Measurements from ENCODE around the gene PCNX1.
"Not testable (repeated sequence)": the region's sequence is repeated elsewhere in the genome, so short reads cannot be mapped to it uniquely, and the experiment has no call there.

The PCNX1 gene

DNA sequence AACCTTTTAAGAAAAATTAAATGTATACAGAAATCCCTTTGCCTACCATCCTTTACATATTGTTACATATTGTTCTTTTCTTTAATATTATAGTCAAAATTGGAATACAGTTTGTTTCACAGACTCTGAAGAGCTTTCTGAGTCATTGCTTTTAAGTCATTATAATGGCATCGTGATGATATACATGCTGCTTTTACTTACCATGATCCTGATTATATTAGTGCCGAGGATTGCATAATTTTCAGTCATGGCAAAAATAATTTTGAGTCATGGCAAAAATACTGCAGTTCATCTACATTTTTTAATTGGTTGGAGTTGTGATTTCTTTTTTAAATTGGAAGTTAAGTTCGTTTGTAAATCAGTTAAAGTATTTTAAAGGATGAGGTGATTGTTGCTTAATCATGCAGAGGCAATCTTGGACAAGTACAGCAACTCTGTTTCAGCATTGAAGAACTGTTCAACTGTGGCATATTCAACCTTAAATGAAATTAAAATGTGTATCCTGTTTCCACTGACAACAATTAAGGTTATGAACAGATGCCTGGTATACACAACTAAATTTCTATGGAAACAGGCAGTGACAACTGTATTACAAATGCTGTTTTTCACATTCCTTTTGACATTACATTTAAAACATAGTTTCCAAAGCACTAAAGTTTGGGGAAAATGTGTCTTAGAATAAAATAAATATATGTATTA is 142.3 kb downstream of the PCNX1 start:
- H3K9ac ChIP-seq (ENCODE audit: low read depth, low read length) = no peak overlapping the region
- H3K4me1 ChIP-seq (ENCODE audit: control insufficient read depth, insufficient read depth, low read length) = no peaks in the 10 kb centered on the region
- H3K9me3 ChIP-seq (ENCODE audit: control insufficient read depth, insufficient read depth, low read length) = no peaks in the 10 kb centered on the region
- H3K36me3 ChIP-seq (ENCODE audit: control insufficient read depth, insufficient read depth, low read length) = no peaks in the 10 kb centered on the region
- H3K4me3 ChIP-seq (ENCODE audit: low read depth, low read length) = no peak overlapping the region
- H3K27me3 ChIP-seq (ENCODE audit: control insufficient read depth, insufficient read depth, low read length) = no peaks in the 10 kb centered on the region

DNA sequence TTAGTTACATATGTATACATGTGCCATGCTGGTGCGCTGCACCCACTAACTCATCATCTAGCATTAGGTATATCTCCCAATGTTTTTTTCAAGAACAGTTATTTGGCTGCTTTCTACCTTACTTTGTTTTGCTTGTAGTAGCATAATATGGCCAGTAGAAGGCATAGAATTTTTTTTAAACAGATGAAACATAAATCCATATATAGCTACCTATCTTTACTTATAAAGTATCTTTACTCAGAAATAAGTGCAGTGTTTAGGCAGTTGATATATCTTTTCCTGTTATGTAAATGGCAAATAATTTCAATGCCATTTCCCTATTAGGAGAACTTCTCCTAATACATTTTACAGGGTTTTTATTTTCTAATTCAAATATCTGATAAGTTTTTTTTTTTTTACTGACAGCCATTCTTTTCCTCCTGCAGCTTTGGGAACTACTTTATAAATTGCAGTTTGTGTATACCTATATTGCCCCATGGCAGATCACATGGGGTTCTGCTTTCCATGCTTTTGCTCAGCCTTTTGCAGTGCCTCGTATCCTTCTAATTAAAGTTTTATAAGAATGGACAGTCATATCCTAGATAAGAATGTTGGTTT is 143.1 kb downstream of the PCNX1 start:
- no peak overlapping the region for H3K9ac ChIP-seq (ENCODE audit: low read depth, low read length)
- no peaks in the 10 kb centered on the region for H3K27me3 ChIP-seq (ENCODE audit: control insufficient read depth, insufficient read depth, low read length)
- no peaks in the 10 kb centered on the region for H3K9me3 ChIP-seq (ENCODE audit: control insufficient read depth, insufficient read depth, low read length)
- no peaks in the 10 kb centered on the region for H3K36me3 ChIP-seq (ENCODE audit: control insufficient read depth, insufficient read depth, low read length)
- no peak overlapping the region for H3K4me3 ChIP-seq (ENCODE audit: low read depth, low read length)
- no peaks in the 10 kb centered on the region for H3K4me1 ChIP-seq (ENCODE audit: control insufficient read depth, insufficient read depth, low read length)

DNA sequence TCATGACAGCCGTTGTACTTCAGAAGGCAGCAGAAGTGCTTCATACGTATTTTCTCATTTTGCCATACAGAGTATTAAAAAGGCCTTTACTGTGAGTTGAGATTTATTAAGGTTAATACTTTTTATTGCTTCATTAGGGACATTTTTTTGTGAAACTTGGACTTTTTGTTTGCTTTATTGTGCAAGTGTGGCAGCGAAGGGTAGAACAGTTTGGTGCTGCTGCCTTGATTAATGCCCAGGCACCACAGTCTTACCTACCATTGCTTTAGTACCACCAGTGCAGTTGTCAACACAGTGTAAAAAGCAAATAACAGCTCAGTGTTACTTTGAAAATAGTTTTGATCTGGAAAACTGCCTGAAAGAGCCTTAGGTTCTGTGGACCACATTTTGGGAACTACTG is 147.4 kb downstream of the PCNX1 start:
- H3K4me3 ChIP-seq (ENCODE audit: low read depth, low read length) = no peak overlapping the region
- H3K27me3 ChIP-seq (ENCODE audit: control insufficient read depth, insufficient read depth, low read length) = no peaks in the 10 kb centered on the region
- H3K9me3 ChIP-seq (ENCODE audit: control insufficient read depth, insufficient read depth, low read length) = no peaks in the 10 kb centered on the region
- no peaks in the 10 kb centered on the region for H3K4me1 ChIP-seq (ENCODE audit: control insufficient read depth, insufficient read depth, low read length)
- no peak overlapping the region for H3K9ac ChIP-seq (ENCODE audit: low read depth, low read length)
- no peaks in the 10 kb centered on the region for H3K36me3 ChIP-seq (ENCODE audit: control insufficient read depth, insufficient read depth, low read length)

DNA sequence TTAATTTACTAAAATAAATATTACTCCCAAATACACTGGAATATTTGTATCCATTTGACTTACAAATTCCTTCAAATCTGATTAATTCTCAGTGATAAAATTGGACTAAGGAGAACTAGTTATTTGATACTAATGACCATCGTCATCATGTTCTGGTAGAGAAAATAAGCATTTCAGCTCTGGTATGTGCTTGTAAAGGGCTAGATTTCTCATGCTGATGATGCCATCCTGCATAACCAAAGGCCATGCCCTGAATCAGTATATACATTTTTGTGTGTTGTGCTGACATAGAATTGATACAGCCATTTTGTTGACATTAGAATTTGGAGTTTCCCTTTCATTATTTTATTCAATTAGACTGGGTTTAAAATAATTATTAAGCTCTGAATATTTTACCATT is 148.9 kb downstream of the PCNX1 start:
- no peaks in the 10 kb centered on the region for H3K9me3 ChIP-seq (ENCODE audit: control insufficient read depth, insufficient read depth, low read length)
- H3K4me3 ChIP-seq (ENCODE audit: low read depth, low read length) = no peak overlapping the region
- no peaks in the 10 kb centered on the region for H3K4me1 ChIP-seq (ENCODE audit: control insufficient read depth, insufficient read depth, low read length)
- H3K36me3 ChIP-seq (ENCODE audit: control insufficient read depth, insufficient read depth, low read length) = peaks cover 6% of the 10 kb centered on the region
- no peak overlapping the region for H3K9ac ChIP-seq (ENCODE audit: low read depth, low read length)
- no peaks in the 10 kb centered on the region for H3K27me3 ChIP-seq (ENCODE audit: control insufficient read depth, insufficient read depth, low read length)

DNA sequence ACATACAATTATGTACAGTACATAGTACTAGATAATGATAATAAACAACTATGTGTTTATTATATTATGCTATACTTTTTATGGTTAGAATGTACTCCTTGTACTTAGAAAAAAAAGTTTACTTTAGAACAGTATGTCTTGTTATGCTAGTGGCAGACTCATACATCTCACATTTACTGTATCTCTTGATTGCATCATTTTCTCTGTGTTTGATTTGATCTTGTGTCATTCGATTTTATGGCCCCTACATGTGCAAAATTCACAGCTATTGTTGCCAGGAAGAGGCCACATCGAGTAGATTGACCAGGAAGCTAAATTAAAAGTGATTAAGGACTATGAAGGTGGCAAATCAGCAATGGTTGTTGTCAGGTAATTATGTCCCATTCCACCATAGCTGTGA is 153.0 kb downstream of the PCNX1 start:
- no peaks in the 10 kb centered on the region for H3K4me1 ChIP-seq (ENCODE audit: control insufficient read depth, insufficient read depth, low read length)

DNA sequence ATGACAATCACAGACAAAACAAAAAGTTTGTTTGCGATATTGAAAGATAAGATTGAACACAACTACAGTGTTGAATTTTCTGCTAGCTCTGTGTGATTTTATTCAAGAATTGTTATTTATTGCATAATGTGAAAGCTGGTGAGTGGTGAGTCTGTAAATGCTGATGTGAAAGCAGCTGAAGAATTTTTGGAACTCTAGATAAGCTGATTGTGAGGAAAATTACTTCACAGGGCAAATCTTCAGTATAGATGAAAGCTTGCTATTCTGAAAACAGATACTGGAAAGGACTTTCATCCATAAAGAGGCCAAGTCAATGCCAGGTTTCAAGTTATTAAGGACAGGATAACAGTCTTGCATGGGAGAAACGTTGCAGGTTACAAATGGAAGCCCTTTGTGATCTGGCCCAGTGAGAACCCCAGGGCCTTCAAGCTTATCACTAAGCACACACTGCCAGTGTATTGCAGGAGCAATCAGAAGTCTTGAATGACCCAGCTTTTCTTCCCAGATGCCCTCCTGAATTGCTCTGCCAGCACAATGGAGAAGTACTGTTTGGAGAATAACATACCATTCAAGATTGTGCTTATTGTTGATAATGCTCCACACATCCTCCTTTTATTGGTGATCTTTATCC is 153.7 kb downstream of the PCNX1 start:
- H3K9ac ChIP-seq (ENCODE audit: low read depth, low read length) = no peak overlapping the region
- H3K27me3 ChIP-seq (ENCODE audit: control insufficient read depth, insufficient read depth, low read length) = no peaks in the 10 kb centered on the region
- no peak overlapping the region for H3K4me3 ChIP-seq (ENCODE audit: low read depth, low read length)
- H3K36me3 ChIP-seq (ENCODE audit: control insufficient read depth, insufficient read depth, low read length) = peaks cover 14% of the 10 kb centered on the region
- no peaks in the 10 kb centered on the region for H3K4me1 ChIP-seq (ENCODE audit: control insufficient read depth, insufficient read depth, low read length)
- no peaks in the 10 kb centered on the region for H3K9me3 ChIP-seq (ENCODE audit: control insufficient read depth, insufficient read depth, low read length)

More for the DNA sequence above, 153.0 kb downstream of the PCNX1 start:
- Histone ChIP-seq H3K9ac (ENCODE audit: low read depth, low read length) (no peak overlapping the region), H3K27me3 (ENCODE audit: control insufficient read depth, insufficient read depth, low read length) (no peaks in the 10 kb centered on the region), H3K4me3 (ENCODE audit: low read depth, low read length) (no peak overlapping the region), H3K36me3 (ENCODE audit: control insufficient read depth, insufficient read depth, low read length) (peaks cover 14% of the 10 kb centered on the region), H3K9me3 (ENCODE audit: control insufficient read depth, insufficient read depth, low read length) (no peaks in the 10 kb centered on the region)

DNA sequence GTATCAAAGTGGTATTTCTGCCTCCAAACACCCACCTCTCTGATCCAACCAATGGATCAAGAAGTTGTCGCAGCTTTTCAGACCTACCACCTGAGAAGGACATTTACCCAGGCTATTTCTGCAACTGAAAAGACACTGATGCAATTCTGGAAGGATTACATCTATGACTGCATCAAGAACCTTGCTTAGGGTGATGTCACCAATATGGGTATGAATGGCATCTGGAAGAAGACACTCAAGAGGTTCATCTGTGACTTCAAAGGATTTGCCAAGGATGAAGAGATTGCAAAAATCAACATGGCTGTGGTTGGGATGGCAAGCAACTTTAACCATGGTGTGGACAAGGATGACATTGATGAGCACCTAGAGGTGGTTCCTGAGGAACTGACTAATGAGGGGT is 154.2 kb downstream of the PCNX1 start:
- Histone ChIP-seq H3K9me3 (ENCODE audit: control insufficient read depth, insufficient read depth, low read length) (no peaks in the 10 kb centered on the region), H3K4me3 (ENCODE audit: low read depth, low read length) (no peak overlapping the region), H3K27me3 (ENCODE audit: control insufficient read depth, insufficient read depth, low read length) (no peaks in the 10 kb centered on the region), H3K9ac (ENCODE audit: low read depth, low read length) (no peak overlapping the region), H3K4me1 (ENCODE audit: control insufficient read depth, insufficient read depth, low read length) (no peaks in the 10 kb centered on the region), H3K36me3 (ENCODE audit: control insufficient read depth, insufficient read depth, low read length) (peaks cover 14% of the 10 kb centered on the region)

DNA sequence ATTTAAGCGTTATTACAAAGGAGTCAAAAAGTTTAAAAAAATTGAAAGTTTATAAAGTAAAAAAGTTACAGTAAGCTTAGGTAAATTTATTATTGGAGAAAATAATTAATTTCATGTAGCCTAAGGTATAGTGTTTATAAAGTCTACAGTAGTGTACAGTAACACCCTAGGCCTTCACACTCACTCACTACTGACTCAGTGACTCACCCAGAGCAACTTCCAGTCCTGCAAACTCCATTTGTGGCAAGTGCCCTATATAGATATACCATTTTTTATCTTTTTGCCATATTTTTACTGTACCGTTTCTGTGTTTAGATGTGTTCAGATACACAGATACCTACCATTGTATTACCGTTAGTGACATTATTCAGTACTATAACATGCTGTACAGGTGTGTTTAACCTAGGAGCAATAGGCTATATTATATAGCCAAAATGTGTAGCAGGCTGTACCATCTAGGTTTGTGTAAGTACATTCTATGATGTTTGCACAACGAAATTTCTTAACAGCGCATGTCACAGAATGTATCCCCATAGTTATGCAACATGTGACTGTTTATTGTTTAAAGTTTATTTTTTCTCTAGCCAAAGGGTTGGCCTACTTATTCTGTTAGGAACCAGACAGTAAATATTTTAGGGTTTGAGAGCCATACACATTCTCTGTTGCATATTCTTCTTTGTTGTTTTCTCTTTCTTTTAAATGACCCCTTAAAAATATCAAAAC is 155.5 kb downstream of the PCNX1 start:
- H3K9me3 ChIP-seq (ENCODE audit: control insufficient read depth, insufficient read depth, low read length) = no peaks in the 10 kb centered on the region
- H3K27me3 ChIP-seq (ENCODE audit: control insufficient read depth, insufficient read depth, low read length) = no peaks in the 10 kb centered on the region
- H3K4me1 ChIP-seq (ENCODE audit: control insufficient read depth, insufficient read depth, low read length) = no peaks in the 10 kb centered on the region
- H3K4me3 ChIP-seq (ENCODE audit: low read depth, low read length) = no peak overlapping the region
- peaks cover 14% of the 10 kb centered on the region for H3K36me3 ChIP-seq (ENCODE audit: control insufficient read depth, insufficient read depth, low read length)
- H3K9ac ChIP-seq (ENCODE audit: low read depth, low read length) = no peak overlapping the region

DNA sequence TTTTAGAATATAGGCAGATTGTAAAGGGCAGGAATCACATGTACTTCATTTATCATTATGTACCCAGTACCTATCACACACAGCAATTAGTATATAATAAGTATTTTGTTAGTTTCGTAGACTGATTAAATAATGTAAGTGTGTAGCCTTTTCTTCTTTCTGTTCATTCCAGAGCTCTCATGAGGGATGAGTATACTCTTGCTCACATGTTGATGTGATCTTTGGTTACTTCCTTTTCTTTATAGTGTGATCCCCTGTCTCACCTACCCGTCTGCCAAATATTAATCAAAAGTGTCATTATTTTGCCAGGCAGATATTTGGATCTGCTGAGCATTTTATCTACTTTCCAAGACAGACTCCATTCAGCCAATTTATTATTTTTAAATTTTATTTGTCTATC is 156.1 kb downstream of the PCNX1 start:
- Histone ChIP-seq H3K4me3 (ENCODE audit: low read depth, low read length) (no peak overlapping the region), H3K27me3 (ENCODE audit: control insufficient read depth, insufficient read depth, low read length) (no peaks in the 10 kb centered on the region), H3K36me3 (ENCODE audit: control insufficient read depth, insufficient read depth, low read length) (peaks cover 14% of the 10 kb centered on the region), H3K9me3 (ENCODE audit: control insufficient read depth, insufficient read depth, low read length) (no peaks in the 10 kb centered on the region), H3K9ac (ENCODE audit: low read depth, low read length) (no peak overlapping the region), H3K4me1 (ENCODE audit: control insufficient read depth, insufficient read depth, low read length) (no peaks in the 10 kb centered on the region)

DNA sequence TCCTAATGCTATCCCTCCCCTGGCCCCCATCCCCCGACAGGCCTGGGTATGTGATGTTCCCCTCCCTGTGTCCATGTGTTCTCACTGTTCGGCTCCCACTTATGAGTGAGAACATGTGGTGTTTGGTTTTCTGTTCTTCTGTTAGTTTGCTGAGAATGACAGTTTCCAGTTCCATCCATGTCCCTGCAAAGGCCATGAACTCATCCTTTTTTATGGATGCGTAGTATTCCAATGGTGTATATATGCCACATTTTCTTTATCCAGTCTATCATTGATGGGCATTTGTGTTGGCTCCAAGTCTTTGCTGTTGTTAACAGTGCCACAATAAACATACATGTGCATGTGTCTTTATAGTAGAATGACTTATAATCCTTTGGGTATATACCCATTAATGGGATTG is 157.5 kb downstream of the PCNX1 start:
- not testable (repeated sequence) for H3K9ac ChIP-seq (ENCODE audit: low read depth, low read length); H3K9me3 ChIP-seq (ENCODE audit: control insufficient read depth, insufficient read depth, low read length); H3K27me3 ChIP-seq (ENCODE audit: control insufficient read depth, insufficient read depth, low read length); H3K4me1 ChIP-seq (ENCODE audit: control insufficient read depth, insufficient read depth, low read length); H3K4me3 ChIP-seq (ENCODE audit: low read depth, low read length)
- H3K36me3 ChIP-seq (ENCODE audit: control insufficient read depth, insufficient read depth, low read length) = peaks cover 14% of the 10 kb centered on the region

DNA sequence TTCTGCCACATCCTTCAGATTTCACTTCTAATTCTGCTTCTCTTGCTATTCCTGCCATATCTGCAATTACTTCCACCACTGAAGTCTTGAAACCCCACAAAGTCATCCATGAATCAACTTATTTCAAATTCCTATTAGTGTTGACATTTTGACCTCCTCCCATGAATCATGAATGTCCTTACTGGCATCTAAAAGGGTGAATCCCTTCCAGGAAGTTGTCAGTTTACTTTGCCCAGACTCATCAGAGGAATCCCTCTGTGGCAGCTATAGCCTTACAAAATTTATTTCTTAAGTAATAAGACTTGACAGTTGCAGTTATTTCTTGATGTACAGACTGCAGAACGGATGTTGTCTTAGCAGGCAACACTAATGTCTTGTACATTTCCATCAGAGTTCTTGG is 162.9 kb downstream of the PCNX1 start:
- Histone ChIP-seq H3K9me3 (ENCODE audit: control insufficient read depth, insufficient read depth, low read length) (no peaks in the 10 kb centered on the region), H3K4me1 (ENCODE audit: control insufficient read depth, insufficient read depth, low read length) (no peaks in the 10 kb centered on the region), H3K36me3 (ENCODE audit: control insufficient read depth, insufficient read depth, low read length) (no peaks in the 10 kb centered on the region), H3K4me3 (ENCODE audit: low read depth, low read length) (no peak overlapping the region), H3K9ac (ENCODE audit: low read depth, low read length) (no peak overlapping the region), H3K27me3 (ENCODE audit: control insufficient read depth, insufficient read depth, low read length) (no peaks in the 10 kb centered on the region)
